HL-60 (cell line): ENCODE measurements around the gene COMMD4.
"Not testable (repeated sequence)": the region's sequence is repeated elsewhere in the genome, so short reads cannot be mapped to it uniquely, and the experiment has no call there.

Source experiments
- DNase-seq, 2 experiments: peaks; one replicate each; pipeline ENCODE4 v3.0.0-alpha.2; 2010 to 2020; ENCODE audit warnings: low read depth in 1 of 2, low spot score in 1 of 2
- H3K27ac ChIP-seq: fragments of 250-450 bp; sonication (Bioruptor Pico); replicated peaks from 2 replicates; pipeline ENCODE4 v1.5.1; 2020; ENCODE audit warnings: mild to moderate bottlenecking, moderate library complexity
- H3K27me3 ChIP-seq: fragments of 250-450 bp; sonication (Bioruptor Pico); 2 replicates; pipeline ENCODE4 v1.5.1; 2021; ENCODE audit warnings: mild to moderate bottlenecking, moderate library complexity; ENCODE audit not compliant: insufficient read depth, poor library complexity, severe bottlenecking
- H3K4me3 ChIP-seq: replicated peaks from 2 replicates; pipeline ENCODE4 v1.5.1; 2011; ENCODE audit warnings: mild to moderate bottlenecking, control low read depth, low read length; ENCODE audit not compliant: insufficient read depth
- CTCF ChIP-seq: IDR thresholded peaks from one replicate; pipeline ENCODE4 v1.5.1; 2011; ENCODE audit warnings: low read length, control low read depth, inconsistent platforms; ENCODE audit not compliant: insufficient read depth
- GABPA ChIP-seq: IDR thresholded peaks from 2 replicates; pipeline ENCODE4 v1.6.1; 2012; ENCODE audit warnings: low read depth
- POLR2AphosphoS5 ChIP-seq: IDR thresholded peaks from 2 replicates; pipeline ENCODE4 v1.6.1; 2012; ENCODE audit warnings: low read depth
- REST ChIP-seq: IDR thresholded peaks from 2 replicates; pipeline ENCODE4 v1.6.1; 2012; ENCODE audit warnings: low read depth; ENCODE audit not compliant: insufficient replicate concordance
- SPI1 ChIP-seq: IDR thresholded peaks from 2 replicates; pipeline ENCODE4 v1.6.1; 2012; ENCODE audit warnings: low read depth, mild to moderate bottlenecking, borderline replicate concordance

COMMD4 gene

GRCh38 chr15:75348562-75349350 lies 12.9 kb downstream of the COMMD4 start:
- no peak for DNase-seq
- H3K4me3 ChIP-seq: no peak overlapping the region
- no peak overlapping the region for H3K27ac ChIP-seq
- TF ChIP-seq POLR2AphosphoS5 (no peak), REST (no peak), CTCF (no peak), SPI1 (no peak), GABPA (no peak)
- peaks cover 16% of the 10 kb centered on the region for H3K27me3 ChIP-seq

- Histone ChIP-seq H3K27me3 (peaks cover 16% of the 10 kb centered on the region), H3K27ac (peak overlapping the region; percentile 7)
- DNase-seq, H3K4me3 ChIP-seq: not testable (repeated sequence)
Observed at GRCh38 chr15:75349351-75349669, 13.4 kb downstream of the COMMD4 start.

GRCh38 chr15:75349851-75350588 lies 14.2 kb downstream of the COMMD4 start:
- peak; percentile 86 to 95 for DNase-seq
- Histone ChIP-seq H3K27me3 (peaks cover 16% of the 10 kb centered on the region), H3K4me3 (no peak overlapping the region), H3K27ac (peak overlapping the region; percentile 7)
- TF ChIP-seq CTCF (no peak), GABPA (peak; percentile 62; the same call in 1 of the 2 replicates), REST (no peak), SPI1 (peak; percentile 87), POLR2AphosphoS5 (peak; percentile 96)

GRCh38 chr15:75350601-75351361 lies 14.9 kb downstream of the COMMD4 start:
- no peak overlapping the region; the same call in 1 of the 2 replicates for H3K27ac ChIP-seq
- no peak overlapping the region for H3K4me3 ChIP-seq
- peaks cover 16% of the 10 kb centered on the region for H3K27me3 ChIP-seq
- DNase-seq: peak in 1 of 2 experiments; percentile 4
- TF ChIP-seq REST (no peak), GABPA (no peak), SPI1 (no peak), POLR2AphosphoS5 (no peak), CTCF (no peak)
